ENCODE data around the gene CIB4. TPM values are rescaled to one million over a fixed set of nuclear protein-coding genes. Genes with fewer than 3 reads are reported as not detected.
"Not testable (repeated sequence)": the region's sequence is repeated elsewhere in the genome, so short reads cannot be mapped to it uniquely, and the experiment has no call there.

The CIB4 gene
- total RNA-seq, 1 donor from 2014 or later: not detected

DNA sequence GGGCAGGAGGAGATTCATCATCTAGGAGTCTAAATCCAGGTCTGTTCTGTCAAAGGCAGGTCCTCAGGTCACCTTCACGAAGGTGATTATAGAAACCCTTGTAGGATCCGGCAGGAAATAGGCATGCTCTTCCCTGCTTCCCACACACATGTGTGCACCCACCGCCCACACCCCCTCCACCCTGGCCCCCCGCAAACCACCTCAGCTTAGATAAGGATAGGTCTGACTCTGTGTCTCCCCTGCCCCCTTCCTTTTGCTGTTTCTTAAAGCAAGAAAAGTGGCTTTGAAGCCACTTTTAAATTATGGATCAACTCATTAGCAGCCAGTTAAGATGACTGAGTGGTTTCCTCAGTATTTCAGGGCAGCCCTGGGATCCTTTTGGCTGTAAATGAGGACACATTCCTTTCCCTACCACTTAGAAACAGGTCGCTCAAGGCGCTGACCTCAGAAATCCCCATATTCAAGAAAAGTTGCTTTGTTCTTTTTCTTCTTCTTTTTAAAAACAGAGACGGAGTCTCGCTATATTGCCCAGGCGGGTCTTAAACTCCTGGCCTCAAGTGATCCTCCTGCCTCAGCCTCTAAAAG, 14.5 kb upstream of the CIB4 start:
- CTCF ChIA-PET: no interaction called here
- POLR2A ChIA-PET: no interaction called here
- ATAC-seq (ENCODE audit: low read depth): no peak
- intact Hi-C loops (cut with micrococcal nuclease): no loop called here
- no peak for DNase-seq
- H3K36me3 Mint-ChIP-seq (ENCODE audit: low read depth): no peaks in the 10 kb centered on the region
- TF ChIP-seq, protein P1, sequence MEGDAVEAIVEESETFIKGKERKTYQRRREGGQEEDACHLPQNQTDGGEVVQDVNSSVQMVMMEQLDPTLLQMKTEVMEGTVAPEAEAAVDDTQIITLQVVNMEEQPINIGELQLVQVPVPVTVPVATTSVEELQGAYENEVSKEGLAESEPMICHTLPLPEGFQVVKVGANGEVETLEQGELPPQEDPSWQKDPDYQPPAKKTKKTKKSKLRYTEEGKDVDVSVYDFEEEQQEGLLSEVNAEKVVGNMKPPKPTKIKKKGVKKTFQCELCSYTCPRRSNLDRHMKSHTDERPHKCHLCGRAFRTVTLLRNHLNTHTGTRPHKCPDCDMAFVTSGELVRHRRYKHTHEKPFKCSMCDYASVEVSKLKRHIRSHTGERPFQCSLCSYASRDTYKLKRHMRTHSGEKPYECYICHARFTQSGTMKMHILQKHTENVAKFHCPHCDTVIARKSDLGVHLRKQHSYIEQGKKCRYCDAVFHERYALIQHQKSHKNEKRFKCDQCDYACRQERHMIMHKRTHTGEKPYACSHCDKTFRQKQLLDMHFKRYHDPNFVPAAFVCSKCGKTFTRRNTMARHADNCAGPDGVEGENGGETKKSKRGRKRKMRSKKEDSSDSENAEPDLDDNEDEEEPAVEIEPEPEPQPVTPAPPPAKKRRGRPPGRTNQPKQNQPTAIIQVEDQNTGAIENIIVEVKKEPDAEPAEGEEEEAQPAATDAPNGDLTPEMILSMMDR (IDR thresholded peaks at IDR 0.05): no peak
- no peaks in the 10 kb centered on the region for H3K4me1 Mint-ChIP-seq
- H3K27me3 Mint-ChIP-seq: peaks cover 15% of the 10 kb centered on the region
- no peak overlapping the region for H3K27ac Mint-ChIP-seq
- H3K9me3 Mint-ChIP-seq: peaks cover 17% of the 10 kb centered on the region
- H3K4me3 Mint-ChIP-seq: no peak overlapping the region

DNA sequence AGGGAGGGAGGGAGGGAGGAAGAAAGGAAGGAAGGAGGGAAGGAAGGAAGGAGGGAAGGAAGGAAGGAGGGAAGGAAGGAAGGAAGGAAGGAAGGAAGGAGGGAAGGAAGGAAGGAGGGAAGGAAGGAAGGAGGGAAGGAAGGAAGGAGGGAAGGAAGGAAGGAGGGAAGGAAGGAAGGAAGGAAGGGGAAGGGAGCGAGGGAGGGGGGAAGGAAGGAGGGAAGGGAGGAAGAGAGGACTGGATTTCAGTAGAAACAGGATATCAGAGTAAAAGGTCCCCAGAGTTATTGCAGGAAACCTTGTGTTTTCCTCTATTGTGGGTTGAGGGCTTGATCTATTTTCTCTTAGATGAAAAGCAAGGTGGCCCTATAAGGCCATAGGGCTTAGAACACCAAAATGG, 14.0 kb upstream of the CIB4 start:
- ATAC-seq (ENCODE audit: low read depth); intact Hi-C loops (cut with micrococcal nuclease); H3K36me3 Mint-ChIP-seq (ENCODE audit: low read depth); DNase-seq; POLR2A ChIA-PET; H3K27ac Mint-ChIP-seq; H3K4me1 Mint-ChIP-seq; H3K4me3 Mint-ChIP-seq: not testable (repeated sequence)
- CTCF ChIA-PET: interaction anchor here (0.7 kb wide), 1 partner anchor 34 kb away, joined by 3 read pairs; no protein-coding TSS in a partner anchor
- H3K9me3 Mint-ChIP-seq: peaks cover 13% of the 10 kb centered on the region
- peaks cover 15% of the 10 kb centered on the region for H3K27me3 Mint-ChIP-seq

DNA sequence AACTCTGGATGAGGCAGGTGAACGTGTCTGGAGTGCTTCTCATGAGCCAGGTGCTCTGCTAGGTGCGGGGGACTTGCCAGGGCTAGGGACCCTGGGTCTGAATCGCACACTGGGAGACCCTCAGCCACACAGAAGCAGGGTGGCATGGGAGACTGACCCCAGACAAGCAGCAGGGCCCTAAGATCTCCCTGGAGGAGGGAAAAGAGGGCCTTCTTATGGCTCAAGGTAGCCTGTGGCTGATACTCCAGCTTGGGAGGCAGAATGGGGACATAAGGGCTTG, 12.8 kb upstream of the CIB4 start:
- ChIA-PET CTCF (no interaction called here), POLR2A (no interaction called here)
- no peak for DNase-seq
- no peak for ATAC-seq (ENCODE audit: low read depth)
- H3K27ac Mint-ChIP-seq: no peak overlapping the region
- TF ChIP-seq, protein P1 (IDR thresholded peaks at IDR 0.05): no peak
- H3K9me3 Mint-ChIP-seq: peaks cover 3% of the 10 kb centered on the region
- H3K4me3 Mint-ChIP-seq: no peak overlapping the region
- H3K36me3 Mint-ChIP-seq (ENCODE audit: low read depth): no peaks in the 10 kb centered on the region
- intact Hi-C loops (cut with micrococcal nuclease): no loop called here
- no peaks in the 10 kb centered on the region for H3K4me1 Mint-ChIP-seq
- peaks cover 18% of the 10 kb centered on the region for H3K27me3 Mint-ChIP-seq

DNA sequence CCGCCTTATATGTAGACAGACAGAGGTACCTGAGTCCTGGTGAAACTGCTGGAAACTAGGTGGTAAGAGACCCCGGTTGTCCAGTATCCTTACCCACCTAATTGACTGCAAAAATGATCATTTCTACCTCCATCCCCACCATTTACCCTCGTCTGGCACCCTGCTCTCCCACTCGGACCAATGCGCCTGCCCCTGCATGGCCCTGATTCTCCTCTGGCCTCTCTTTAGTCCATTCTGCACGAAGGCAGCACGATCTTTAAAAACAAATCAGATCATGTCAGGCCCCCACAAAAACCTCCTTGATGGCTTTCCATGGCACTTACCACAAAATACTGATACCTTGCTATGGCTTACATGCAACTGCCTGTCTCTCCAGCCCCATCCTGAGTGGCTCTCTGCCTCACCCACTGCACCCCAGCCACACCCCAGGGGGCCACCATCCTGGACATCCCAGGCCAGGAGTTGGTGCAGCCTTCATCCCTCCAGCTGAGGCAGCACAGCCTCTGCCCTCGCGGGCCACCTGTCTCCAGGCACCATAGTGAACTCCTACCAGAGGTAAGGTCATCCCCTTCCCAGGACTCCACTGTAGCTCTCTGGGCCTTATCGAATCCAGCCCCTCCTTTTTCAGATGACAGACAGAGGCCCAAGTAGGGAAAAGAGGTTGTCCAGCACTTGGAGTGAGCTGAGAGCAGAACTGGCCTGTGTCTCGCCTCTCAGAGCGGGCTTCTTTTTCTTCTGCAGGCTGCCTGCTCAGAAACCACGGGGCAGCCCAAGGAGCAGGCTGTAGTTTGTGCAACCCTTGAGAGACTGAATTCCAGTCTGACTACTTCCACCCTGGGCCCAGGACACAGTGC, 12.3 kb upstream of the CIB4 start:
- TF ChIP-seq, protein P1 (IDR thresholded peaks at IDR 0.05): no peak
- POLR2A ChIA-PET: no interaction called here
- DNase-seq: no peak
- H3K4me1 Mint-ChIP-seq: no peaks in the 10 kb centered on the region
- peaks cover 2% of the 10 kb centered on the region for H3K9me3 Mint-ChIP-seq
- ATAC-seq (ENCODE audit: low read depth): no peak
- intact Hi-C loops (cut with micrococcal nuclease): no loop called here
- H3K36me3 Mint-ChIP-seq (ENCODE audit: low read depth): no peaks in the 10 kb centered on the region
- no peak overlapping the region for H3K4me3 Mint-ChIP-seq
- no peak overlapping the region for H3K27ac Mint-ChIP-seq
- H3K27me3 Mint-ChIP-seq: peaks cover 13% of the 10 kb centered on the region
- CTCF ChIA-PET: no interaction called here

DNA sequence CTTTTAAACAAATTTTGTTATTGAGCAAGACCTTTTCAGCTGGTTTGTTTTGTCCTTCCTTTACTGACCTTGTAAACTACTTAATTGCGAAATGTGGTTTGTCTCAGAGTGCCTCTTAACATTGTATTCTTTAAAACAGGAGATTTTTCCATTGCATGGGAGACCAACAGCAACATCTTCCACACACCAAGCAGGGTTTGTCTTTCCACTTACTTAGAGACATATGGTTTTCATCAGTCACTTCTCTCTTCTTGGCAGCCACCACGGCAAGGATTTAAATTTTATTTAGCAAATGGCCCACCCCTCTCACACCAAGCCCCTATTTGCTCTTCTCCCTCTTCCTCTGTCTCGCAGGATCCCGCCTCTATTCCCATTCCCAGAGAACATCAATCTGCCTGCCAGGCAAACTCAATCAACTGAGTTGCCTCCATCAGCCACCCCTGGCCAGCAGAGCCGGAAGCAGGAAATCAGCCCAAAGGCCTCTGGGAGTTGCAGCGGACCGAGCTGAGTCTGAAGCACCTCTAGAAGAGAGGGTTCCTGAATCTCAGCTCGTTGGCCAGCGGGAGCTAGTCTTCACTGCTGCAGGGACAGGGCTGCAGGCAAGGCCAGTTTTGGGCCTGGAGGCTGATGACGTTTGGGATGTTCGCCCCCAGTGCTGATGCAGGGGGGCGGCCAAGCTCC, 11.3 kb upstream of the CIB4 start:
- Mint-ChIP-seq H3K4me3 (no peak overlapping the region), H3K27me3 (peaks cover 13% of the 10 kb centered on the region), H3K9me3 (no peaks in the 10 kb centered on the region), H3K4me1 (no peaks in the 10 kb centered on the region), H3K36me3 (ENCODE audit: low read depth) (no peaks in the 10 kb centered on the region), H3K27ac (no peak overlapping the region)
- intact Hi-C loops (cut with micrococcal nuclease): no loop called here
- ChIA-PET POLR2A (no interaction called here), CTCF (no interaction called here)
- ATAC-seq (ENCODE audit: low read depth): no peak
- DNase-seq: no peak
- TF ChIP-seq, protein P1 (IDR thresholded peaks at IDR 0.05): no peak

Measured in activated B cell treated with CpG ODN at 0.5 μM for 24 hours (primary cell).